Esophagus muscularis mucosa (tissue), 4 donors: ENCODE measurements around the gene MMP23B. TPM values are rescaled to one million over a fixed set of nuclear protein-coding genes. Genes with fewer than 3 reads are reported as not detected.

Experiments
- DNase-seq: peaks from one replicate; pipeline ENCODE4 v3.0.0-alpha.2; 2017; ENCODE audit errors: extremely low spot score
- H3K27ac ChIP-seq, 4 donors: fragments of 200-600 bp; sonication (generic); replicated peaks in 1 of 4; 1 replicate in 3 of 4; 2 replicates in 1 of 4; pipeline ENCODE4 v1.5.1; 2016 to 2019; ENCODE audit warnings: mild to moderate bottlenecking in 1 of 4
- H3K27me3 ChIP-seq, 4 donors: fragments of 200-600 bp; sonication (generic); one replicate each; pipeline versions ENCODE4 v1.5.1 to v1.6.0; 2016 to 2019
- H3K36me3 ChIP-seq, 4 donors: fragments of 200-600 bp; sonication (generic); one replicate each; pipeline ENCODE4 v1.5.1; 2016 to 2019
- H3K4me1 ChIP-seq, 4 donors: fragments of 200-600 bp; sonication (generic); one replicate each; pipeline ENCODE4 v1.5.1; 2016 to 2019
- H3K4me3 ChIP-seq, 4 donors: fragments of 200-600 bp; sonication (generic); 1 replicate in 2 of 4; 2 replicates in 2 of 4; pipeline ENCODE4 v1.5.1; 2016 to 2019; ENCODE audit warnings: mild to moderate bottlenecking in 4 of 4, moderate library complexity in 1 of 4
- H3K9me3 ChIP-seq, 4 donors: fragments of 200-600 bp; sonication (generic); 1 replicate in 3 of 4; 2 replicates in 1 of 4; pipeline ENCODE4 v1.5.1; 2016 to 2019
- EP300 ChIP-seq: sonication (generic); formaldehyde crosslinking; IDR thresholded peaks from one replicate; pipeline ENCODE4 v1.6.1; 2017; ENCODE audit warnings: antibody characterized with exemption
- POLR2A ChIP-seq: fragments of 450-650 bp; IDR thresholded peaks from one replicate; pipeline ENCODE4 v1.6.1; 2017; ENCODE audit warnings: antibody characterized with exemption, moderate library complexity, mild to moderate bottlenecking, low read depth
- POLR2AphosphoS5 ChIP-seq, 2 donors: sonication (generic); formaldehyde crosslinking; IDR thresholded peaks; one replicate each; pipeline ENCODE4 v1.6.1; 2017; ENCODE audit warnings: antibody characterized with exemption in 2 of 2
- WGBS: methylation state at CpG from one replicate; pipeline ENCODE4 v1.1.5; 2018; 5-methylcytosine and 5-hydroxymethylcytosine counted together
- intact Hi-C: fragments of 100-400 bp; cut with DNase I; formaldehyde crosslinking; loops from one replicate; pipeline ENCODE4 v1.15.1; 2023
- total RNA-seq, 4 donors: library from RNA; depleted of rRNA; stranded (reverse); fragments of >200 nt; gene quantifications; one replicate each; pipeline versions ENCODE4 v1.1.0 to v1.2.1, GENCODE V29; 2016
- TF ChIP-seq, protein P1 (sequence below), 3 experiments: fragments of 200-600 bp in 2 of 3; fragments of 450-650 bp in 1 of 3; sonication (generic) in 2 of 3; IDR thresholded peaks; one replicate each; pipeline ENCODE4 v1.5.1; 2017 to 2019; ENCODE audit warnings: antibody characterized with exemption in 3 of 3, mild to moderate bottlenecking in 2 of 3, moderate library complexity in 1 of 3

Gene MMP23B
- total RNA-seq, 4 donors from 2014 or later = 3.2 to 19.5 (median 14.0) TPM

DNA sequence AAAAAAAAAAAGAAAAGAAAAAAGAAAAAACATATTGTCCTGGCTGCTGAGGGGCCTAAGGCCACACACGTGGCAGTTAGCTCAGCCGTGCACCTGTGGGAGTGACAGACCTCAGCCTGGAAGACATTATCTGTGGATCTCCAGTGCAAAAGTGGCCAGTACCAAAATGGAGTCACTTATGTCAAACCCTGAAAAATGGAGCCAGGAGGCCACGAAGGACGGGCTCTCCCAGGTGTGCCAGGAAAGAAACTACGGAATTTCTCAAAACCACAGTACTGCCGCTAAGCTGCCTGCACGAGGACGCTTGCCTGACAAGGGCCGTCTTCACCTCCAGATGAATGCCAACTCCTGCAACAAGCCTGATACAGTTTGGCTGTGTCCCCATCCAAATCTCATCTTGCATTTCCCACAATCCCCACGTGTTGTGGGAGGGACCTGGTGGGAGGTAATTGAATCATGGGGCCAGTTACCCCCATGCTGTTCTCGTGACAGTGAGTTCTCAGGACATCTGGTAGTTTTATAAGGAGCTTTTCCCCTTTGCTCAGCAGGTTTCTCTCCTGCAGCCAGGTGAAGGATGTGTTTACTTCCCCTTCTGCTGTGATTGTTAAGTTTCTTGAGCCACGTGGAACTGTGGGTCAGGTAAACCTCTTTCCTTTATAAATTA is 22.0 kb upstream of the MMP23B start:
- WGBS = 77% methylated on average over 12 of the region's 12 CpGs

DNA sequence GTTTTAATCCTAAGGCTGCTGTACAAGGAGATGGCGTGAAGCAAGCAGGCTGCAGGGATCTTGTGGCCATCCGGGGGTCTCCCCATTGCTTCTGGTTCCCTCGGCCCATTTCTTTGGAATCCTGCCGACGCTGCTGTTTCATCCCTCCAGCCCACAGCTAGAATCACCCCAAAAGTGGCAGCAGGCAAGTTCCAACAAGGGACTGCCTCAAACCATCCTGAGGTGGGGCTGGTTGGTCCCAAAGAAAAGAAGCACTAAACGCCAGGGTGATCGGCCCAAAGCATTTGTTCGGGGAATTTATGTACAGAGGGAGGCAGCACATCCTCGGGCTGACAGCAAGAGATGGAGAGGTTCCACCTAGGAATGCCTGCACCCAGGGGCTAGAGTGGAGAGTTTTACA is 21.2 kb upstream of the MMP23B start:
- Histone ChIP-seq H3K4me3 (no peak overlapping the region), H3K27me3 (no peaks in the 10 kb centered on the region), H3K36me3 (no peaks in the 10 kb centered on the region), H3K9me3 (no peaks in the 10 kb centered on the region), H3K4me1 (peaks cover 15 to 24% (median 21%) of the 10 kb centered on the region in 4 donors), H3K27ac (peak overlapping the region in 3 of 4 donors; percentile 16 to 63 (median 28))
- DNase-seq = no peak
- intact Hi-C loops = no loop called here
- 65% methylated on average over 9 of the region's 9 CpGs for WGBS
- no peak for TF ChIP-seq POLR2AphosphoS5 (IDR thresholded peaks at IDR 0.05)
- no peak for TF ChIP-seq EP300
- TF ChIP-seq, protein P1, sequence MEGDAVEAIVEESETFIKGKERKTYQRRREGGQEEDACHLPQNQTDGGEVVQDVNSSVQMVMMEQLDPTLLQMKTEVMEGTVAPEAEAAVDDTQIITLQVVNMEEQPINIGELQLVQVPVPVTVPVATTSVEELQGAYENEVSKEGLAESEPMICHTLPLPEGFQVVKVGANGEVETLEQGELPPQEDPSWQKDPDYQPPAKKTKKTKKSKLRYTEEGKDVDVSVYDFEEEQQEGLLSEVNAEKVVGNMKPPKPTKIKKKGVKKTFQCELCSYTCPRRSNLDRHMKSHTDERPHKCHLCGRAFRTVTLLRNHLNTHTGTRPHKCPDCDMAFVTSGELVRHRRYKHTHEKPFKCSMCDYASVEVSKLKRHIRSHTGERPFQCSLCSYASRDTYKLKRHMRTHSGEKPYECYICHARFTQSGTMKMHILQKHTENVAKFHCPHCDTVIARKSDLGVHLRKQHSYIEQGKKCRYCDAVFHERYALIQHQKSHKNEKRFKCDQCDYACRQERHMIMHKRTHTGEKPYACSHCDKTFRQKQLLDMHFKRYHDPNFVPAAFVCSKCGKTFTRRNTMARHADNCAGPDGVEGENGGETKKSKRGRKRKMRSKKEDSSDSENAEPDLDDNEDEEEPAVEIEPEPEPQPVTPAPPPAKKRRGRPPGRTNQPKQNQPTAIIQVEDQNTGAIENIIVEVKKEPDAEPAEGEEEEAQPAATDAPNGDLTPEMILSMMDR (IDR thresholded peaks at IDR 0.05) = no peak
- no peak for TF ChIP-seq POLR2A

More for the DNA sequence above, 22.0 kb upstream of the MMP23B start:
- Histone ChIP-seq H3K27me3 (peaks cover 0 to 6% (median 0%) of the 10 kb centered on the region in 4 donors), H3K4me3 (no peak overlapping the region), H3K27ac (no peak overlapping the region), H3K9me3 (no peaks in the 10 kb centered on the region), H3K36me3 (no peaks in the 10 kb centered on the region), H3K4me1 (peaks cover 15 to 24% (median 20%) of the 10 kb centered on the region in 4 donors)
- intact Hi-C loops = no loop called here
- TF ChIP-seq, protein P1 (IDR thresholded peaks at IDR 0.05) = no peak
- TF ChIP-seq POLR2A = no peak
- TF ChIP-seq EP300 = no peak
- TF ChIP-seq POLR2AphosphoS5 (IDR thresholded peaks at IDR 0.05) = no peak
- no peak for DNase-seq

DNA sequence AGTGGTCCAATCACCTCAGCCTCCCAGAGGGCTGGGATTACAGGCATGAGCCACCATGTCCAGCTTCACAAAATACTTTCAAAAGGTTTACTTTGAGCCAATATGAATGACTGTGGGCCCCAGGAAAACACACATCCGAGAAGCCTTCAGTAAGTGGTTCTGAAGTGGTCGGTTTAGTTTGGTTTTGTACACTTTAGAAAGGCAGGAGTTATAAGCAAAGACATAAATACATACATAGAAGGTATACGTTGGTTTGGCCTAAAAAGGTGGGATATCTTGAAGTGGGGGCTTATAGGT is 19.9 kb upstream of the MMP23B start:
- DNase-seq = no peak

DNA sequence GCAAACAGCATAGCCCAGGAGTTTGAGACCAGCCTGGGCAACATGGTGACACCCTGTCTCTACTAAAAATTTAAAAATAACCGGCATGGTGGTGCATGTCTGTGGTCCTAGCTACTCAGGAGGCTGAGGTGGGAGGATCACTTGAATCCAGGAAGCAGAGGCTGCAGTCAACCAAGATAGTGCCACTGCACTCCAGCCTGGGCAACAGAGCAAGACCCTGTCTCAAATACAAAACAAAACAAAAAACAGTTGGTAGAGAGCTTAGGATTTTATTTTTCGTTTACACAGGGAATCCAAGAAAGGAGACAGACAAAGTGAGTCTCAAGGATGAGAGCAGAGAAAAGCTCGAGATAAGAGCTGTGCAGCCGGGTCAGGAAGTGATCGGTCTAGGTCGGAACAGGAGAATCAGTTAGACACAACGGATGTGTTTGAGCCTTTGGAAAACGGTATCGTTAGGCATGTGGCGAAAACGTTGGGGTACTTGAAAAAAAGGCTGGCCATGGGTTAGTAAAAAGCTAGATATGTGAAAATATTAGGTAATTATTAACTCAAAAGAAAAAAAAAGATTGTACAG is 18.4 kb upstream of the MMP23B start:
- DNase-seq = no peak
- peak overlapping the region in 1 of 4 donors; percentile 92 for H3K4me3 ChIP-seq
- intact Hi-C loops = loop anchor here (2.0 kb wide), 1 partner anchor 39 kb away; the partner anchor contains the start of gene SSU72

More for the DNA sequence above, 19.9 kb upstream of the MMP23B start:
- H3K27ac ChIP-seq = peak overlapping the region in 1 of 4 donors; percentile 63
- no peaks in the 10 kb centered on the region for H3K9me3 ChIP-seq
- TF ChIP-seq POLR2AphosphoS5 (IDR thresholded peaks at IDR 0.05) (no peak), POLR2A (no peak), EP300 (no peak)
- TF ChIP-seq, protein P1 (IDR thresholded peaks at IDR 0.05) = no peak
- intact Hi-C loops = no loop called here
- H3K27me3 ChIP-seq = no peaks in the 10 kb centered on the region
- H3K4me1 ChIP-seq = peaks cover 22 to 34% (median 30%) of the 10 kb centered on the region in 4 donors
- WGBS = 88% methylated on average over 3 of the region's 3 CpGs
- no peak overlapping the region for H3K4me3 ChIP-seq
- H3K36me3 ChIP-seq = peaks cover 0 to under 1% (median 0%) of the 10 kb centered on the region in 4 donors

More for the DNA sequence above, 18.4 kb upstream of the MMP23B start:
- 83% methylated on average over 11 of the region's 11 CpGs for WGBS
- Histone ChIP-seq H3K27me3 (no peaks in the 10 kb centered on the region), H3K4me1 (peaks cover 24 to 43% (median 42%) of the 10 kb centered on the region in 4 donors), H3K9me3 (no peaks in the 10 kb centered on the region), H3K36me3 (peaks cover 4 to 16% (median 12%) of the 10 kb centered on the region in 4 donors), H3K27ac (no peak overlapping the region)
- TF ChIP-seq POLR2A = no peak
- TF ChIP-seq, protein P1 (IDR thresholded peaks at IDR 0.05) = no peak
- TF ChIP-seq POLR2AphosphoS5 (IDR thresholded peaks at IDR 0.05) = no peak
- no peak for TF ChIP-seq EP300
